SK-N-SH treated with all-trans-retinoic acid at 6 μM for 48 hours (cell line): ENCODE measurements around the gene TNNI3K.

ENCODE experiments used
- ATAC-seq: fragments of 200-7000 bp; cut with Tn5 transposase; 3 replicates; pipeline ENCODE4 v1.9.1; 2020; ENCODE audit warnings: mild to moderate bottlenecking, moderate library complexity
- CSDC2 ChIP-seq: fragments of 250-450 bp; sonication (Bioruptor Pico); IDR thresholded peaks from 2 replicates; pipeline ENCODE4 v1.5.0; 2020; ENCODE audit warnings: mild to moderate bottlenecking, moderate library complexity
- ESRRG ChIP-seq: fragments of 250-450 bp; sonication (Bioruptor Pico); IDR thresholded peaks from 2 replicates; pipeline ENCODE4 v1.6.1; 2021; ENCODE audit warnings: mild to moderate bottlenecking
- GLIS3 ChIP-seq: fragments of 250-450 bp; sonication (Bioruptor Pico); IDR thresholded peaks from 2 replicates; pipeline ENCODE4 v1.5.0; 2020; ENCODE audit warnings: mild to moderate bottlenecking, moderate library complexity
- ISL1 ChIP-seq: fragments of 250-450 bp; sonication (Bioruptor Pico); IDR thresholded peaks from 2 replicates; pipeline ENCODE4 v2.1.2; 2022; ENCODE audit warnings: mild to moderate bottlenecking, moderate library complexity
- OSR1 ChIP-seq: fragments of 250-450 bp; sonication (Bioruptor Pico); IDR thresholded peaks from 2 replicates; pipeline ENCODE4 v1.8.0; 2022; ENCODE audit warnings: moderate library complexity, mild to moderate bottlenecking, inconsistent platforms
- PPARA ChIP-seq: fragments of 250-450 bp; sonication (Bioruptor Pico); IDR thresholded peaks from 2 replicates; pipeline ENCODE4 v1.5.0; 2020; ENCODE audit warnings: mild to moderate bottlenecking, borderline replicate concordance
- RARB ChIP-seq: fragments of 250-450 bp; sonication (Bioruptor Pico); IDR thresholded peaks from 2 replicates; pipeline ENCODE4 v1.8.0; 2021; ENCODE audit warnings: mild to moderate bottlenecking, moderate library complexity
- SNAI2 ChIP-seq: fragments of 250-450 bp; sonication (Bioruptor Pico); IDR thresholded peaks from 2 replicates; pipeline ENCODE4 v1.5.0; 2020; ENCODE audit warnings: mild to moderate bottlenecking, moderate library complexity
- TCF4 ChIP-seq: fragments of 250-450 bp; sonication (Bioruptor Pico); IDR thresholded peaks from 2 replicates; pipeline ENCODE4 v1.8.0; 2021; ENCODE audit warnings: mild to moderate bottlenecking, moderate library complexity, borderline replicate concordance
- TOX ChIP-seq: fragments of 250-450 bp; sonication (Bioruptor Pico); IDR thresholded peaks from 2 replicates; pipeline ENCODE4 v1.8.0; 2021; ENCODE audit warnings: mild to moderate bottlenecking, moderate library complexity, borderline replicate concordance
- ZC3H10 ChIP-seq: fragments of 250-450 bp; sonication (Bioruptor Pico); IDR thresholded peaks from 2 replicates; pipeline ENCODE4 v1.5.1; 2021; ENCODE audit warnings: mild to moderate bottlenecking, moderate library complexity
- ZFP3 ChIP-seq: fragments of 250-450 bp; sonication (Bioruptor Pico); IDR thresholded peaks from 2 replicates; pipeline ENCODE4 v1.5.0; 2020; ENCODE audit warnings: mild to moderate bottlenecking, moderate library complexity
- ZFP30 ChIP-seq: fragments of 450-650 bp; formaldehyde crosslinking; IDR thresholded peaks from 2 replicates; pipeline ENCODE4 v1.5.0; 2022; ENCODE audit warnings: mild to moderate bottlenecking, moderate library complexity
- ZNF565 ChIP-seq: fragments of 450-650 bp; formaldehyde crosslinking; conservative IDR thresholded peaks from 2 replicates; pipeline ENCODE4 v1.5.0; 2020; ENCODE audit warnings: low read depth, mild to moderate bottlenecking, moderate library complexity
- ZNF70 ChIP-seq: fragments of 450-650 bp; formaldehyde crosslinking; IDR thresholded peaks from 2 replicates; pipeline ENCODE4 v1.5.0; 2020; ENCODE audit warnings: mild to moderate bottlenecking, moderate library complexity
- ZNF8 ChIP-seq: fragments of 450-650 bp; formaldehyde crosslinking; IDR thresholded peaks from 2 replicates; pipeline ENCODE4 v1.5.0; 2020; ENCODE audit warnings: mild to moderate bottlenecking, moderate library complexity
- TF ChIP-seq, protein P1 (sequence below): fragments of 250-450 bp; sonication (Bioruptor Pico); IDR thresholded peaks from 2 replicates; pipeline ENCODE4 v1.8.0; 2021; ENCODE audit warnings: low read depth, mild to moderate bottlenecking, moderate library complexity, borderline replicate concordance
- TF ChIP-seq, protein P2 (sequence below): fragments of 250-450 bp; sonication (Bioruptor Pico); IDR thresholded peaks from 2 replicates; pipeline ENCODE4 v1.5.1; 2020; ENCODE audit warnings: low read depth, mild to moderate bottlenecking, moderate library complexity
- TF ChIP-seq, protein P3 (sequence below): fragments of 250-450 bp; sonication (Bioruptor Pico); IDR thresholded peaks from 2 replicates; pipeline ENCODE4 v1.8.0; 2020; ENCODE audit warnings: mild to moderate bottlenecking, moderate library complexity, borderline replicate concordance
- TF ChIP-seq, protein P4 (sequence below): fragments of 250-450 bp; sonication (Bioruptor Pico); IDR thresholded peaks from 2 replicates; pipeline ENCODE4 v1.5.1; 2021; ENCODE audit warnings: mild to moderate bottlenecking, moderate library complexity

Gene TNNI3K

DNA sequence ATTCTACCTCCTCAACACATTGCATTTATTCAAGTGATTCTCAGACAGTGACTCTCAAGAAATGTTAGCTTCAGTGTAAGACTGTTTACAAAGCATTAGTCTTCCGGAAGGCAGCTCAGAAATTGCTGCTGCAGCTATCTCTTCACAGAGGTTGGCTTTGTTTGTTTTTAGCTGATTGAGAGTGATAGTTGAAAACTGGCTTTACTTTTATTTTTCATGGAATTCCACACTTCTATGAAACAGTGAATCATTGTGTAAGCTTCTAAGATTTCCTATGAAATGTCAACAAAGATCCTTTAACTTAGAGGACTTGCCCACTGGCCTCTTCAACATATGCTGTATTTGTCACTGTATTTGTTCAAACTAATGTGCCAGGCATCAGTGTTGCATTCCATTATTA lies 121.3 kb downstream of the TNNI3K start:
- no peak for ATAC-seq
- TF ChIP-seq SNAI2 (CRISPR knock-in tag), result no peak
- no peak for TF ChIP-seq OSR1 (CRISPR knock-in tag)
- TF ChIP-seq, protein P1, sequence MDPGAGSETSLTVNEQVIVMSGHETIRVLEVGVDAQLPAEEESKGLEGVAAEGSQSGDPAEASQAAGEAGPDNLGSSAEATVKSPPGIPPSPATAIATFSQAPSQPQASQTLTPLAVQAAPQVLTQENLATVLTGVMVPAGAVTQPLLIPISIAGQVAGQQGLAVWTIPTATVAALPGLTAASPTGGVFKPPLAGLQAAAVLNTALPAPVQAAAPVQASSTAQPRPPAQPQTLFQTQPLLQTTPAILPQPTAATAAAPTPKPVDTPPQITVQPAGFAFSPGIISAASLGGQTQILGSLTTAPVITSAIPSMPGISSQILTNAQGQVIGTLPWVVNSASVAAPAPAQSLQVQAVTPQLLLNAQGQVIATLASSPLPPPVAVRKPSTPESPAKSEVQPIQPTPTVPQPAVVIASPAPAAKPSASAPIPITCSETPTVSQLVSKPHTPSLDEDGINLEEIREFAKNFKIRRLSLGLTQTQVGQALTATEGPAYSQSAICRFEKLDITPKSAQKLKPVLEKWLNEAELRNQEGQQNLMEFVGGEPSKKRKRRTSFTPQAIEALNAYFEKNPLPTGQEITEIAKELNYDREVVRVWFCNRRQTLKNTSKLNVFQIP (CRISPR knock-in tag), result no peak
- TF ChIP-seq TCF4 (CRISPR knock-in tag), result no peak
- TF ChIP-seq, all 23 proteins: peak for 0

DNA sequence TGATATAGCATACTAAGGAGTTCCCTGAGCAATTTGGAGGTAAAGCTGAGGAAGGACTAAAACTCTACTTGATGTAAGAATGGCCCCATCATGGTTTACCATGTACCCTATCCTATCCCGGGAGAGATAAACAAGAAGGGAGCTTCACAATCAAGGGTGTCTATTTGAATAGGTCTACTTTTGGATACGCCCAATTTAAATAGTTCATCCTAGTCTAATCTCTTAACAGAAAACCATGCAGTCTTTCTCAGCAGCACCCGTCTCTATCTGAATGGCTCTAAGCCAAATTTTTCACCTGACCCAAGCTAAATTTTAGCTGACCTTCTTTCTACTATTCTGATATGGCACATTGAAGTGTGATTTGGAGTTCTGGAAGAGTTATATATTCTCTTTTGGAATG lies 122.0 kb downstream of the TNNI3K start:
- TF ChIP-seq ZC3H10 (no peak), SNAI2 (CRISPR knock-in tag) (no peak), RARB (no peak), ZNF8 (CRISPR knock-in tag) (no peak), ZFP30 (CRISPR knock-in tag) (no peak), ZNF565 (CRISPR knock-in tag) (no peak), TOX (CRISPR knock-in tag) (no peak), GLIS3 (CRISPR knock-in tag) (no peak), ZNF70 (no peak), ZFP3 (no peak)
- TF ChIP-seq, protein P2, sequence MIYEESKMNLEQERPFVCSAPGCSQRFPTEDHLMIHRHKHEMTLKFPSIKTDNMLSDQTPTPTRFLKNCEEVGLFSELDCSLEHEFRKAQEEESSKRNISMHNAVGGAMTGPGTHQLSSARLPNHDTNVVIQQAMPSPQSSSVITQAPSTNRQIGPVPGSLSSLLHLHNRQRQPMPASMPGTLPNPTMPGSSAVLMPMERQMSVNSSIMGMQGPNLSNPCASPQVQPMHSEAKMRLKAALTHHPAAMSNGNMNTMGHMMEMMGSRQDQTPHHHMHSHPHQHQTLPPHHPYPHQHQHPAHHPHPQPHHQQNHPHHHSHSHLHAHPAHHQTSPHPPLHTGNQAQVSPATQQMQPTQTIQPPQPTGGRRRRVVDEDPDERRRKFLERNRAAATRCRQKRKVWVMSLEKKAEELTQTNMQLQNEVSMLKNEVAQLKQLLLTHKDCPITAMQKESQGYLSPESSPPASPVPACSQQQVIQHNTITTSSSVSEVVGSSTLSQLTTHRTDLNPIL (CRISPR knock-in tag), result no peak
- TF ChIP-seq, protein P1 (CRISPR knock-in tag), result no peak
- TF ChIP-seq, protein P3, sequence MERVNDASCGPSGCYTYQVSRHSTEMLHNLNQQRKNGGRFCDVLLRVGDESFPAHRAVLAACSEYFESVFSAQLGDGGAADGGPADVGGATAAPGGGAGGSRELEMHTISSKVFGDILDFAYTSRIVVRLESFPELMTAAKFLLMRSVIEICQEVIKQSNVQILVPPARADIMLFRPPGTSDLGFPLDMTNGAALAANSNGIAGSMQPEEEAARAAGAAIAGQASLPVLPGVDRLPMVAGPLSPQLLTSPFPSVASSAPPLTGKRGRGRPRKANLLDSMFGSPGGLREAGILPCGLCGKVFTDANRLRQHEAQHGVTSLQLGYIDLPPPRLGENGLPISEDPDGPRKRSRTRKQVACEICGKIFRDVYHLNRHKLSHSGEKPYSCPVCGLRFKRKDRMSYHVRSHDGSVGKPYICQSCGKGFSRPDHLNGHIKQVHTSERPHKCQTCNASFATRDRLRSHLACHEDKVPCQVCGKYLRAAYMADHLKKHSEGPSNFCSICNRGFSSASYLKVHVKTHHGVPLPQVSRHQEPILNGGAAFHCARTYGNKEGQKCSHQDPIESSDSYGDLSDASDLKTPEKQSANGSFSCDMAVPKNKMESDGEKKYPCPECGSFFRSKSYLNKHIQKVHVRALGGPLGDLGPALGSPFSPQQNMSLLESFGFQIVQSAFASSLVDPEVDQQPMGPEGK (CRISPR knock-in tag), result no peak
- ATAC-seq, result no peak

DNA sequence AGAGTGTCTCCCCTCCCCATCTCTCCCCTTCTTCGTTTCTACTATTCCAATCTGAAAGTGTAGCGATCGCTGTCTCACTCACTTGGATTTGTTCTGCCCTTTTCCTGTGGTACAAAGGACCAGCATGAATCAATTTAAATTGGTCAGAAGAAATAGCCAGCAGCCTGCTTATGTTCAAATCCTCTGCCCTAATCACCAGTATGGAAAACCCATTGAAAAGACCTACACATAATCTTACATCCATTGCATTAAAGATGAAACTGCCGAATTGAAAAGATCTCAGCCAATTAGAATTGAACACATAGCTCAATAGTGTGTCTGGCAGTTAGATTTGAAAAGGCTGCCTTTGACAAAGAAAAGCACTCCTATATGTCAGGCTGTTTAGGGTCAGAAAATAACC lies 122.6 kb downstream of the TNNI3K start:
- TF ChIP-seq ZFP3 (no peak), SNAI2 (CRISPR knock-in tag) (no peak), ZNF565 (CRISPR knock-in tag) (no peak), ESRRG (CRISPR knock-in tag) (no peak), ZNF8 (CRISPR knock-in tag) (no peak), CSDC2 (CRISPR knock-in tag) (no peak), RARB (no peak)
- TF ChIP-seq, protein P3 (CRISPR knock-in tag), result no peak
- TF ChIP-seq, protein P1 (CRISPR knock-in tag), result no peak
- ATAC-seq, result no peak

DNA sequence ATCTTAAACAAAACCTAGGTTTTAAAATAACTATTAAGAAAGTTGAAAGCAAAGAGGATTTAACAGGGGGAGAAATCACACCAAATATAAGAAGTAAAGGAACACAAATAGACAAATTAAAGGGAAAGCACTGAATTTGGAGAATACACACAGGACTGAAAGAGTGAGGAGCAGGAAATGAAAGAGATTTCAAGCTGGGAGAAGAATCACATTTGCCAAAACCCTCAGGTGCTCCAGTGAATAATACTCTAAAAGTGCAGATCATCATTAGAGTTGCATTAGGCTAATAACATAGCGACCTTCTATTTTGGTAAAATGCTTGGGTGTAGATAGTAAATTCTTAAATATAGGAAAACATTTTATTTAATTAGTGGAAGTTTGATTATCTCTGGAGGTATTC lies 127.5 kb downstream of the TNNI3K start:
- ATAC-seq, result no peak
- TF ChIP-seq ZNF70 (no peak), ZFP3 (no peak), ESRRG (CRISPR knock-in tag) (no peak), ZNF565 (CRISPR knock-in tag) (no peak), PPARA (no peak), ZFP30 (CRISPR knock-in tag) (no peak), ZC3H10 (no peak), TCF4 (CRISPR knock-in tag) (no peak), ISL1 (CRISPR knock-in tag) (no peak), SNAI2 (CRISPR knock-in tag) (no peak)
- TF ChIP-seq, protein P3 (CRISPR knock-in tag), result no peak
- TF ChIP-seq, protein P2 (CRISPR knock-in tag), result no peak
- TF ChIP-seq, protein P4, sequence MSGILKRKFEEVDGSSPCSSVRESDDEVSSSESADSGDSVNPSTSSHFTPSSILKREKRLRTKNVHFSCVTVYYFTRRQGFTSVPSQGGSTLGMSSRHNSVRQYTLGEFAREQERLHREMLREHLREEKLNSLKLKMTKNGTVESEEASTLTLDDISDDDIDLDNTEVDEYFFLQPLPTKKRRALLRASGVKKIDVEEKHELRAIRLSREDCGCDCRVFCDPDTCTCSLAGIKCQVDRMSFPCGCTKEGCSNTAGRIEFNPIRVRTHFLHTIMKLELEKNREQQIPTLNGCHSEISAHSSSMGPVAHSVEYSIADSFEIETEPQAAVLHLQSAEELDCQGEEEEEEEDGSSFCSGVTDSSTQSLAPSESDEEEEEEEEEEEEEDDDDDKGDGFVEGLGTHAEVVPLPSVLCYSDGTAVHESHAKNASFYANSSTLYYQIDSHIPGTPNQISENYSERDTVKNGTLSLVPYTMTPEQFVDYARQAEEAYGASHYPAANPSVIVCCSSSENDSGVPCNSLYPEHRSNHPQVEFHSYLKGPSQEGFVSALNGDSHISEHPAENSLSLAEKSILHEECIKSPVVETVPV (CRISPR knock-in tag), result no peak
